T-helper 2 cell treated with Interferon-gamma antibody and Interleukin-4, amounts not matched to agents 100 ng/mL and 5 ng/mL, for 36 hours (primary cell): ENCODE measurements around the gene WDR62. TPM values are rescaled to one million over a fixed set of nuclear protein-coding genes. Genes with fewer than 3 reads are reported as not detected.

Experiments
- total RNA-seq: library from RNA; stranded (reverse); gene quantifications from 2 replicates; pipeline ENCODE4 v1.2.3, GENCODE V29; 2022

The WDR62 gene
- total RNA-seq, 1 donor from 2014 or later = 32.6 TPM

Other genes starting within 250 kb of the WDR62 start
- not detected in 2 replicates for gene PRODH2, start 242.1 kb upstream of the WDR62 start, total RNA-seq
- gene NPHS1, start 202.4 kb upstream of the WDR62 start, total RNA-seq = not detected in 2 replicates
- 0.20 and 0.25 TPM in 2 replicates for gene KIRREL2, start 198.0 kb upstream of the WDR62 start, total RNA-seq
- gene APLP1, start 186.3 kb upstream of the WDR62 start, total RNA-seq = 0.86 and 2.0 TPM in 2 replicates
- gene NFKBID, start 154.4 kb upstream of the WDR62 start, total RNA-seq = 42.7 and 43.0 TPM in 2 replicates
- gene HCST, start 152.4 kb upstream of the WDR62 start, total RNA-seq = 93.1 and 96.2 TPM in 2 replicates
- gene TYROBP, start 146.6 kb upstream of the WDR62 start, total RNA-seq = 0.52 TPM in 1 of 2 replicates, not detected in the other
- gene LRFN3, start 118.5 kb upstream of the WDR62 start, total RNA-seq = 9.7 and 11.4 TPM in 2 replicates
- gene SDHAF1, start 59.7 kb upstream of the WDR62 start, total RNA-seq = 16.1 and 16.7 TPM in 2 replicates
- gene SYNE4, start 46.1 kb upstream of the WDR62 start, total RNA-seq = 2.6 and 2.7 TPM in 2 replicates
- gene ALKBH6, start 40.7 kb upstream of the WDR62 start, total RNA-seq = 34.6 and 39.2 TPM in 2 replicates
- gene CLIP3, start 22.0 kb upstream of the WDR62 start, total RNA-seq = 3.0 and 5.1 TPM in 2 replicates
- gene THAP8, start 612 bp upstream of the WDR62 start, total RNA-seq = 4.1 and 4.4 TPM in 2 replicates
- not detected in 2 replicates for gene OVOL3, start 56.2 kb downstream of the WDR62 start, total RNA-seq
- 50.0 and 58.2 TPM in 2 replicates for gene POLR2I, start 60.0 kb downstream of the WDR62 start, total RNA-seq
- 184 and 185 TPM in 2 replicates for gene TBCB, start 60.6 kb downstream of the WDR62 start, total RNA-seq
- 500 TPM in 2 replicates for gene CAPNS1, start 85.2 kb downstream of the WDR62 start, total RNA-seq
- not detected in 2 replicates for gene COX7A1, start 97.5 kb downstream of the WDR62 start, total RNA-seq
- 2.0 and 3.0 TPM in 2 replicates for gene ZNF565, start 159.8 kb downstream of the WDR62 start, total RNA-seq
- gene ZNF146, start 160.2 kb downstream of the WDR62 start, total RNA-seq = 53.9 and 59.3 TPM in 2 replicates